Measurements from ENCODE around the gene SSTR1.

DNA sequence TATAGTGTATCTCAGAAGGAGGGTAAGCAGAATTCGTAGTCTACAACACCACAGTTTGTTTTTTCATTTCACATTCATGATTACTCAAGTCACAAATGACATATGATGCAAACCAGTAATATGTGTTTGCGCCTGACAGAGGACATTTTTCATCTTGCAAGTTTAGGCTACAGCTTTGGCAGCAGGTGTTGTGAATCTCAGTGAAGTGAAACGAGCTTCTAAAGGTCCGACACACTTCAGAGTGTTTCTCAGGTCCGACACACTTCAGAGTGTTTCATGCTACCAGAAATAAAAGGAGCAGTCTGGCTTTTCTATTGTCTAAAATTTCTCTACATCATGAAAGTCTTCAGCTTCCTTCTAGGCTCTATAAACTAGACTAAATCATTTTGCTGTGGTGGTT is 25.5 kb downstream of the SSTR1 start:
- TF ChIP-seq, protein P1, sequence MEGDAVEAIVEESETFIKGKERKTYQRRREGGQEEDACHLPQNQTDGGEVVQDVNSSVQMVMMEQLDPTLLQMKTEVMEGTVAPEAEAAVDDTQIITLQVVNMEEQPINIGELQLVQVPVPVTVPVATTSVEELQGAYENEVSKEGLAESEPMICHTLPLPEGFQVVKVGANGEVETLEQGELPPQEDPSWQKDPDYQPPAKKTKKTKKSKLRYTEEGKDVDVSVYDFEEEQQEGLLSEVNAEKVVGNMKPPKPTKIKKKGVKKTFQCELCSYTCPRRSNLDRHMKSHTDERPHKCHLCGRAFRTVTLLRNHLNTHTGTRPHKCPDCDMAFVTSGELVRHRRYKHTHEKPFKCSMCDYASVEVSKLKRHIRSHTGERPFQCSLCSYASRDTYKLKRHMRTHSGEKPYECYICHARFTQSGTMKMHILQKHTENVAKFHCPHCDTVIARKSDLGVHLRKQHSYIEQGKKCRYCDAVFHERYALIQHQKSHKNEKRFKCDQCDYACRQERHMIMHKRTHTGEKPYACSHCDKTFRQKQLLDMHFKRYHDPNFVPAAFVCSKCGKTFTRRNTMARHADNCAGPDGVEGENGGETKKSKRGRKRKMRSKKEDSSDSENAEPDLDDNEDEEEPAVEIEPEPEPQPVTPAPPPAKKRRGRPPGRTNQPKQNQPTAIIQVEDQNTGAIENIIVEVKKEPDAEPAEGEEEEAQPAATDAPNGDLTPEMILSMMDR (IDR thresholded peaks at IDR 0.05; ENCODE audit: insufficient read depth, low read depth, low read length), result no peak
- no peak for TF ChIP-seq EZH2 (IDR thresholded peaks at IDR 0.05; ENCODE audit: insufficient read depth, low read length)

All from astrocyte (in vitro differentiated cells and primary cell).